ENCODE results near the gene KATNB1. TPM values are rescaled to one million over a fixed set of nuclear protein-coding genes. Genes with fewer than 3 reads are reported as not detected.

KATNB1 gene
- total RNA-seq, 4 donors from 2014 or later = 11.4 to 27.6 (median 26.1) TPM

DNA sequence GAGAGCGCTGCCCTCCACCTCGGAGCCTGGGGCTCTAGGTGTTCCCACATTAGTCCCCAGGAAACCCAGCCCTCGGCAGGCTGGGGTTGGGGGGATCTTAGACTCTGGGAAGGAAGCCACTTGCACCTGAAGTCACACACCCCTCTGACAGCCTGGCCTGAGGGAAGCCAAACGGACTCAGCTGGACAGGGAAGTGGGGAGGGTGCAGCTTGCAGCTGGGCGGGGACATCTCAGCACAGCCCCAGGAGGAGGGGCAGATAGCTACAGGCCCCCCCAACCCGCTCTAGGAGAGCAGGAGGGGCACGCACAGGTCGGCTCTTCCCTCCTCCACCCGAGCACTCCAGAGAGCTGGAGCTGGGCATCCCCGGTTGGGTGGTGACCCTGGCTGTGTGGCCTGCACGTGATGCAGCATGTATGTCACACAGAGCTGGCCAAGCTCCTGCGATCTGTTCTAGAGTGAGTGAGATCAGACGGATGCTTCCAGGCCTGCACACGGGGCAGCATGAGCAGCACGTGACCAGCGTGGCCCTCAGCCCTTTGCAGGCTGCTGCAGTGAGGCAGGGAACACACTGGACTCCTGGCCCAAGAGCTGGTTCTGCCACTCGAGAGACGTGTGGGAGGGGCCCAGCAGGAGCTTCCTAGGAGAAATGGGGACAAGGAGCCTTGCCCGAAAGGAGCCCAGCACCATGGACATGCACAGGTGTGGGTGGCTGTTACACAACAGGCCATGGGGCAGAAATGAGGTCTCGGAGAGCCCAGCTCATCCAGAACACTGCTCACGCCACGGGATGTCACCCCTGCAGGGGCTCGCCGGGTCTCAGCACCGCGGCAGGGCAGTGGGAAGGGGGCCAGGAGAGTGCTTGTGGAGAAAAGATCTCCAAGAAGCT is 51.3 kb downstream of the KATNB1 start:
- TF ChIP-seq POLR2A (IDR thresholded peaks at IDR 0.05) = peak in 1 of 2 donors; percentile 14
- TF ChIP-seq, protein P1, sequence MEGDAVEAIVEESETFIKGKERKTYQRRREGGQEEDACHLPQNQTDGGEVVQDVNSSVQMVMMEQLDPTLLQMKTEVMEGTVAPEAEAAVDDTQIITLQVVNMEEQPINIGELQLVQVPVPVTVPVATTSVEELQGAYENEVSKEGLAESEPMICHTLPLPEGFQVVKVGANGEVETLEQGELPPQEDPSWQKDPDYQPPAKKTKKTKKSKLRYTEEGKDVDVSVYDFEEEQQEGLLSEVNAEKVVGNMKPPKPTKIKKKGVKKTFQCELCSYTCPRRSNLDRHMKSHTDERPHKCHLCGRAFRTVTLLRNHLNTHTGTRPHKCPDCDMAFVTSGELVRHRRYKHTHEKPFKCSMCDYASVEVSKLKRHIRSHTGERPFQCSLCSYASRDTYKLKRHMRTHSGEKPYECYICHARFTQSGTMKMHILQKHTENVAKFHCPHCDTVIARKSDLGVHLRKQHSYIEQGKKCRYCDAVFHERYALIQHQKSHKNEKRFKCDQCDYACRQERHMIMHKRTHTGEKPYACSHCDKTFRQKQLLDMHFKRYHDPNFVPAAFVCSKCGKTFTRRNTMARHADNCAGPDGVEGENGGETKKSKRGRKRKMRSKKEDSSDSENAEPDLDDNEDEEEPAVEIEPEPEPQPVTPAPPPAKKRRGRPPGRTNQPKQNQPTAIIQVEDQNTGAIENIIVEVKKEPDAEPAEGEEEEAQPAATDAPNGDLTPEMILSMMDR (IDR thresholded peaks at IDR 0.05) = no peak
- peak overlapping the region; percentile 48 to 70 (median 68) for H3K27ac ChIP-seq
- no peaks in the 10 kb centered on the region for H3K9me3 ChIP-seq
- H3K36me3 ChIP-seq = peaks cover 28 to 30% of the 10 kb centered on the region in 2 donors
- WGBS, 2 donors = 56 to 57% methylated on average over 20 to 25 of the region's 26 CpGs
- peaks cover 17 to 33% of the 10 kb centered on the region in 2 donors for H3K4me1 ChIP-seq
- no peak overlapping the region for H3K4me3 ChIP-seq (replicated peaks in 1 of 3)
- DNase-seq = peak; percentile 91 to 95
- no peaks in the 10 kb centered on the region for H3K27me3 ChIP-seq
- intact Hi-C loops (cut with DNase I) = no loop called here

DNA sequence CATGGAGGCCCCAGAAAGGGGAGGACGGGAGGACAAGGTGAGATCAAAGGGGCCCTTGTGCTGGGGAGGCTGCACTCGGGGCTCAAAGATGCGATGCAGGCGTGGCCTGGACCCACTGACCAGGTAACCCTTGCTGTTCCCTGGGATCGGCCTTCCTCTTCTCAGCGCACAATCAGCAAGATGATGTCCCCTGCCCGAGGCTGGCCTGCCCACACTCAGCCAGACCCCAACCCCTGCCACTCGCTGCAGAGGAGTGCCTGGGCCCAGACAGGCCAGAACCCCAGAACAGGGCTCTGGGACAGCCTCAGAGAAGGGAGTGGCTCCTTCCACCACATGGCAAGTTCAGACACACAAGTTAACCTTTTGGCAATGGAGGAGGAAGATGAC is 51.9 kb downstream of the KATNB1 start:
- peaks cover 17 to 27% of the 10 kb centered on the region in 2 donors for H3K4me1 ChIP-seq
- WGBS, 2 donors = 71 to 80% methylated on average over 7 to 8 of the region's 8 CpGs
- intact Hi-C loops (cut with DNase I) = no loop called here
- no peaks in the 10 kb centered on the region for H3K9me3 ChIP-seq
- H3K36me3 ChIP-seq = peaks cover 30 to 35% of the 10 kb centered on the region in 2 donors
- peak overlapping the region; percentile 11 to 68 (median 48) for H3K27ac ChIP-seq
- TF ChIP-seq, protein P1 (IDR thresholded peaks at IDR 0.05) = no peak
- no peak for TF ChIP-seq POLR2A (IDR thresholded peaks at IDR 0.05)
- H3K4me3 ChIP-seq (replicated peaks in 1 of 3) = no peak overlapping the region
- no peak for DNase-seq
- no peaks in the 10 kb centered on the region for H3K27me3 ChIP-seq

DNA sequence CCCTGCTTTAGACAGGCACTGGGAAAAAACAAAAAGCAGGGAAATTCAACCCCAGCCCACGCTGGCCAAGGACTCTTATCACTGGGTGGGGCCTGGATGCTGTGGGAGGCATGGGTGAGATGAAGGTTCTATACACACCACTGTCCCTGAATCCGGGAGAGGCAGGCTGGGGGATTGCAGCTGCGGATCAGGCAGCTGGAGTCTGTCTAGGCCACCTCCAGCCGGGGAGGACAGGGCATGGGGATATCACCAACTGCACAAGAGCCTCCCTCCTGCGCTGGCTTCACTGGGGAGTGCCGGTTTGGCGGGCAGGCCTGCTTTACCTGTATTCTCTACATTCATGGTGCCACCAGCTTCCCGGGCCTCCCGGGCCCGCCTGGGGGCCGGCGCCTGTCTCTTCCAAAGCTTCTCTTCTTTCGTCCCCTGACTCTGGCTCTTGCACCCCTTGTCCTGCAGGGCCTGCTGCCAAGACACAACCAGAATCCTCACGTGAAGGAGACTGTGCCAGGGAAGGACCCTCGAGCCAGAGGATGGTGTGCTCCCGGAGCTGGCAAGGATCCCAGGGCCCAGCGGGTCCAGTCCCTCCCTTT is 52.8 kb downstream of the KATNB1 start:
- Histone ChIP-seq H3K4me3 (replicated peaks in 1 of 3) (no peak overlapping the region), H3K36me3 (peaks cover 30 to 36% of the 10 kb centered on the region in 2 donors), H3K9me3 (no peaks in the 10 kb centered on the region), H3K27ac (peak overlapping the region in 2 of 3 donors; percentile 48 to 68), H3K4me1 (peaks cover 13 to 21% of the 10 kb centered on the region in 2 donors), H3K27me3 (no peaks in the 10 kb centered on the region)
- WGBS, 2 donors = 65 to 79% methylated on average over 13 to 14 of the region's 17 CpGs
- DNase-seq = peak in 1 of 2 donors; percentile 33
- TF ChIP-seq, protein P1 (IDR thresholded peaks at IDR 0.05) = no peak
- TF ChIP-seq POLR2A (IDR thresholded peaks at IDR 0.05) = no peak
- intact Hi-C loops (cut with DNase I) = no loop called here

DNA sequence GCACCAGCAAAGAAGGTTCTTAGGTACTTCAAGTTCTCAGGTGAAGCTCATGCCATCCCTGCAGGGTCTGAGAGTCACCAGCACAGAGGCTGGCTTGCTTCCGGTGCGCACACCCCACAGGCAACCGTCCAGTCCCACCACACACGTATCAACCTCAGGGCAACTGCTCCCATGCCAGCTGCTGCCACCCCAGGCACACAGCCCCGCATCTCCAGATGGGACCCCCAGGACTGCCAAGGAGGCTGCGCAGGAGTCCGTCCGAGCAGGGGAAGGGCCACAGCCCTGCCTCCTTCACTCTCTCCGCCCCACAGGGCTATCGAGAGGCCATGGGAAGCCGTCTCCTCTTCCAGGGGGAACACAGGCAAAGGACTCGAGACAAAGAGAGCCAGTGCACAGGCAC is 53.4 kb downstream of the KATNB1 start:
- Histone ChIP-seq H3K4me3 (replicated peaks in 1 of 3) (no peak overlapping the region), H3K27ac (peak overlapping the region in 1 of 3 donors; percentile 68), H3K4me1 (peaks cover 13 to 21% of the 10 kb centered on the region in 2 donors), H3K9me3 (no peaks in the 10 kb centered on the region), H3K27me3 (no peaks in the 10 kb centered on the region), H3K36me3 (peaks cover 27 to 36% of the 10 kb centered on the region in 2 donors)
- DNase-seq = no peak
- intact Hi-C loops (cut with DNase I) = no loop called here
- 90% methylated on average over 10 of the region's 12 CpGs for WGBS, 2 donors
- TF ChIP-seq, protein P1 (IDR thresholded peaks at IDR 0.05) = no peak
- TF ChIP-seq POLR2A (IDR thresholded peaks at IDR 0.05) = no peak

All from thyroid gland (tissue), 4 donors.